ENCODE data around the gene NFKBIL1.
A peak's percentile ranks its signal among the peaks of the same experiment; 100 is the strongest.

GRCh38 chr6:31580807-31581433 lies 33.5 kb downstream of the NFKBIL1 start:
- TF ChIP-seq CTCF (IDR thresholded peaks at IDR 0.05) (peak; percentile 61 to 97 (median 94)), POLR2A (IDR thresholded peaks at IDR 0.05) (peak in 1 of 2 donors; percentile 63)

All from thyroid gland (tissue), 4 donors.